ENCODE measurements around the gene MARCHF10. TPM values are rescaled to one million over a fixed set of nuclear protein-coding genes. Genes with fewer than 3 reads are reported as not detected.
"Not testable (repeated sequence)": the region's sequence is repeated elsewhere in the genome, so short reads cannot be mapped to it uniquely, and the experiment has no call there.

MARCHF10 gene
- total RNA-seq, 1 donor from 2014 or later: 5.1 TPM

GRCh38 chr17:62852195-62852594 is 44.1 kb upstream of the MARCHF10 start:
- DNase-seq (no peak), ATAC-seq (no peak)
- Histone ChIP-seq H3K36me3 (no peaks in the 10 kb centered on the region), H3K9me3 (no peaks in the 10 kb centered on the region), H3K4me3 (no peak overlapping the region), H3K27ac (no peak overlapping the region), H3K27me3 (ENCODE audit: low read depth) (no peaks in the 10 kb centered on the region), H3K4me1 (no peaks in the 10 kb centered on the region)
- TF ChIP-seq CTCF (IDR thresholded peaks at IDR 0.05): no peak
- intact Hi-C loops (cut with DNase I): no loop called here

GRCh38 chr17:62849591-62850415 is 41.7 kb upstream of the MARCHF10 start:
- H3K4me3 ChIP-seq; H3K4me1 ChIP-seq; H3K27me3 ChIP-seq (ENCODE audit: low read depth); DNase-seq; H3K36me3 ChIP-seq; H3K9me3 ChIP-seq; intact Hi-C loops (cut with DNase I); ATAC-seq; H3K27ac ChIP-seq: not testable (repeated sequence)

GRCh38 chr17:62848334-62848733 is 40.2 kb upstream of the MARCHF10 start:
- no peaks in the 10 kb centered on the region for H3K36me3 ChIP-seq
- H3K4me3 ChIP-seq: no peak overlapping the region
- H3K9me3 ChIP-seq: no peaks in the 10 kb centered on the region
- no peak for TF ChIP-seq CTCF (IDR thresholded peaks at IDR 0.05)
- ATAC-seq (no peak), DNase-seq (no peak)
- no peaks in the 10 kb centered on the region for H3K4me1 ChIP-seq
- H3K27me3 ChIP-seq (ENCODE audit: low read depth): no peaks in the 10 kb centered on the region
- intact Hi-C loops (cut with DNase I): no loop called here
- no peak overlapping the region for H3K27ac ChIP-seq

- no peaks in the 10 kb centered on the region for H3K4me1 ChIP-seq
- no peaks in the 10 kb centered on the region for H3K36me3 ChIP-seq
- no peak for TF ChIP-seq CTCF (IDR thresholded peaks at IDR 0.05)
- DNase-seq: no peak
- H3K27me3 ChIP-seq (ENCODE audit: low read depth): no peaks in the 10 kb centered on the region
- intact Hi-C loops (cut with DNase I): no loop called here
- H3K9me3 ChIP-seq: no peaks in the 10 kb centered on the region
- ATAC-seq: no peak
- no peak overlapping the region for H3K4me3 ChIP-seq
- H3K27ac ChIP-seq: no peak overlapping the region
Observed at GRCh38 chr17:62847426-62847825, 39.3 kb upstream of the MARCHF10 start.

- DNase-seq (no peak), ATAC-seq (no peak)
- no peaks in the 10 kb centered on the region for H3K9me3 ChIP-seq
- H3K4me1 ChIP-seq: no peaks in the 10 kb centered on the region
- H3K4me3 ChIP-seq: no peak overlapping the region
- TF ChIP-seq CTCF (IDR thresholded peaks at IDR 0.05): no peak
- H3K27me3 ChIP-seq (ENCODE audit: low read depth): no peaks in the 10 kb centered on the region
- H3K36me3 ChIP-seq: no peaks in the 10 kb centered on the region
- no peak overlapping the region for H3K27ac ChIP-seq
- intact Hi-C loops (cut with DNase I): no loop called here
Observed at GRCh38 chr17:62840871-62841270, 32.8 kb upstream of the MARCHF10 start.

- DNase-seq; intact Hi-C loops (cut with DNase I); ATAC-seq; H3K36me3 ChIP-seq; H3K27me3 ChIP-seq (ENCODE audit: low read depth); H3K27ac ChIP-seq; H3K4me1 ChIP-seq; H3K4me3 ChIP-seq; H3K9me3 ChIP-seq: not testable (repeated sequence)
Observed at GRCh38 chr17:62833816-62834215, 25.7 kb upstream of the MARCHF10 start.
